AG09309 (cell line): ENCODE measurements around the gene IQCN.

Source experiments
- DNase-seq: peaks from one replicate; pipeline ENCODE4 v3.0.0-alpha.2; 2010; ENCODE audit warnings: low read depth
- H3K4me3 ChIP-seq: 2 replicates; pipeline ENCODE4 v1.5.1; 2011; ENCODE audit warnings: mild to moderate bottlenecking, low read depth, low read length, moderate library complexity; ENCODE audit not compliant: control insufficient read depth
- TF ChIP-seq, protein P1 (sequence below): IDR thresholded peaks from 2 replicates; pipeline ENCODE4 v1.5.1; 2011; ENCODE audit warnings: mild to moderate bottlenecking, low read depth, low read length, inconsistent platforms; ENCODE audit not compliant: insufficient read depth, control insufficient read depth; ENCODE audit errors: missing control alignments

IQCN gene

DNA sequence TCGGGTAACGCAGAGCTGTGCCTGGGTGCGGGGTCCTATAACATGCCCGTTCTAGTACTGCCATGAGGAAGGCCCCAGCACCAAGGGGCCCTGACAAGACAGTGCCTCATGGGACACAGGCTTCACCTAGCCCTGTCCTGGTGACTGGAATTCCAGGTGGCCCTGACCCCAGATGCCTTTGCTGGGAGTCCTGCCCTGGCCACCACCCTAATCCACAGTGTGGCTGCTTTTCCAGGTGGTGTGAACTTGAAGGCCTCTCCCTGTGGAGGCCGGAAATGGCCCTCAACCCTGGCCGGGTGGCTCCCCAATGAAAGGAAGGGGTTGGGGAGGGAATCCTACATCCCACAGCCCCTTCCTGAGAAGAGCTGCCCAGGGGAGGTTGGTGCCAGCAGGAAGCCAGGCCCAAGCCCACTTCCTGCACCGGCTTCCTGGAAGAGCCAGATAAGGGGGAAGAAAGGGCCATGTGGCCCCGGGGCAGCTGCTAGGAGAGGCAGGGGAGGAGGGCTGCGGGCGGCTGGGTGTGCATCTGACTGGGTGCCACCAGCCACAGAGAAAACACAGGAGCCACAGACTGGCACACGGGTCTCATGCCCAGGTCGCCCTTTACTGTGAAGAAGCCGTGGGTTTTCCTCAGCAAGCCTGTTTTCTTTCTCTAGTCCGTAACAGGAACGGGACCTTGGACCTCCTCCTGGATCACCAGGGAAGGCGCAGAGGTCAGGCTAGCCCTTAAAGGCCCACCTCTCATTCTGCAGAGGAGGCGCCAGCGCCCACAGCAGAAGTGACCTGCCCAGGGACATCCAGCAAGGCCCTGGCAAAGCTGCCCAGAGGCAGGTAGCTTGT is 43.9 kb upstream of the IQCN start:
- DNase-seq = no peak
- no peak overlapping the region for H3K4me3 ChIP-seq
- TF ChIP-seq, protein P1, sequence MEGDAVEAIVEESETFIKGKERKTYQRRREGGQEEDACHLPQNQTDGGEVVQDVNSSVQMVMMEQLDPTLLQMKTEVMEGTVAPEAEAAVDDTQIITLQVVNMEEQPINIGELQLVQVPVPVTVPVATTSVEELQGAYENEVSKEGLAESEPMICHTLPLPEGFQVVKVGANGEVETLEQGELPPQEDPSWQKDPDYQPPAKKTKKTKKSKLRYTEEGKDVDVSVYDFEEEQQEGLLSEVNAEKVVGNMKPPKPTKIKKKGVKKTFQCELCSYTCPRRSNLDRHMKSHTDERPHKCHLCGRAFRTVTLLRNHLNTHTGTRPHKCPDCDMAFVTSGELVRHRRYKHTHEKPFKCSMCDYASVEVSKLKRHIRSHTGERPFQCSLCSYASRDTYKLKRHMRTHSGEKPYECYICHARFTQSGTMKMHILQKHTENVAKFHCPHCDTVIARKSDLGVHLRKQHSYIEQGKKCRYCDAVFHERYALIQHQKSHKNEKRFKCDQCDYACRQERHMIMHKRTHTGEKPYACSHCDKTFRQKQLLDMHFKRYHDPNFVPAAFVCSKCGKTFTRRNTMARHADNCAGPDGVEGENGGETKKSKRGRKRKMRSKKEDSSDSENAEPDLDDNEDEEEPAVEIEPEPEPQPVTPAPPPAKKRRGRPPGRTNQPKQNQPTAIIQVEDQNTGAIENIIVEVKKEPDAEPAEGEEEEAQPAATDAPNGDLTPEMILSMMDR = no peak

DNA sequence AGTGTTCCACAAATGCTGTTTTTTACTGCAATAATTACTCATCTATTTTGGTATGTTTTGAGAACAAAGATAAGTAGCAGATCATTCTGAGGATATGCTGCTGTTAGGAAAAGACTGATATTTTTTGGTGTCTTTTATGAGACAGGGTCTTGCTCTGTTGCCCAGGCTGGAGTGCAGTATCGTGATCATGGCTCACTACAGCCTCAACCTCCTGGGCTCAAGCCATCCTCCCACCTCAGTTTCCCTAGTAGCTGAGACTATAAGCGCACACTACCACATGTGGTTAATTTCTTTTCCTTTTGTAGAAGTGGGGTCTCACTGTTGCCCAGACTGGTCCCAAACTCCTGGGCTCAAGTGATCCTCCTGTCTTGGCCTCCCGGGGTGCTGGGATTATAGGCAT is 39.1 kb upstream of the IQCN start:
- TF ChIP-seq, protein P1 = no peak
- H3K4me3 ChIP-seq = no peak overlapping the region
- no peak for DNase-seq

DNA sequence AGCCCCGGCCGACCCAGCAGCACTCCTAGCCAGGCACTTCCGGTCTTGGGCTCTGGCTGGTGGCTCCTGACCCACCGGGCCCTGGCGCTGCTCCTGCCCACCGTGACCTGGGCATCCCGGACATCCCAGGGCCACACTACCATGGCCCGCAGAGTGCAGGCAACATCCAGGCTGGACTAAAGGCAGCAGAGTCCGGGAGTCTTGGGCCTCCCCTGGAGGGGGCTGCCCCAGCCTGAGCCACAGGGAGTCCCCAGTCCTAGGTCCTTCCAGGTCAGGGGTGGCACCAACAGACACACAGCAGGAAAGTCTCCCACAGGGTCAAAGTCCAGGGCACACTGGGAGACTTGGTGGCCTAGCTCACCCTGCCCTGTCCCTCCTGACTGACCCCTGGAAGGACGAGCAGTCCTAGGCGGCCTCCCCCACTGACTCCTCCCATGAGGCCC is 37.9 kb upstream of the IQCN start:
- DNase-seq = no peak

DNA sequence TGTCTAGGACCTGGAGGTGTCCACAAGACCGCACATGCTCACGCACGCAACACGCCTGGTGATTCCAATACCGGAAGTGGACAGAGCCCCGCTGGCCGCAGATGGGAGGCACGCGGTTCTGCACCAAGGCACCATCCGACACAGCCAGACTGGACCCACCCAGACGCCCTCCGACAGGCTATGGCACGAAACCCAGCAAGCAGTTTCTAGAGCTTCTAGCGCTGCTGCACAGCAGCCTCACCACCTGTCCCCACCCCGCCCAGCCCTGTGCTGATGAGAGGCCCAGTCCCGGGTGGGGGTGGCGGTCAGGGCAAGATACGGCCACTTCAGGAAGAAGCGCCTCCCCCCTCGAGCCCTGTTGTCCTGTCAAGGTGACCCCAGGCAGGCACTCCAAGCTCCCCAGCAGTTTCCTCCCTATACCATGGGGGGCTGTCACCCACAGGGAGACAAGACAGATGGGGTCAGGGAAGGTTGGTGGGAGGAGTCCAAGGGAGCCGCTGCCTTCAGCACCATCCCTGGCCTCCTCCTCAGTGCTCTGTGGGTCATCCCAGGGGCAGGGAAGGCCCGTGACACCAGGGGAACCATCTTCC is 37.3 kb upstream of the IQCN start:
- TF ChIP-seq, protein P1 = no peak
- H3K4me3 ChIP-seq = no peak overlapping the region
- no peak for DNase-seq

More for the DNA sequence above, 37.9 kb upstream of the IQCN start:
- no peak overlapping the region for H3K4me3 ChIP-seq
- TF ChIP-seq, protein P1 = no peak

DNA sequence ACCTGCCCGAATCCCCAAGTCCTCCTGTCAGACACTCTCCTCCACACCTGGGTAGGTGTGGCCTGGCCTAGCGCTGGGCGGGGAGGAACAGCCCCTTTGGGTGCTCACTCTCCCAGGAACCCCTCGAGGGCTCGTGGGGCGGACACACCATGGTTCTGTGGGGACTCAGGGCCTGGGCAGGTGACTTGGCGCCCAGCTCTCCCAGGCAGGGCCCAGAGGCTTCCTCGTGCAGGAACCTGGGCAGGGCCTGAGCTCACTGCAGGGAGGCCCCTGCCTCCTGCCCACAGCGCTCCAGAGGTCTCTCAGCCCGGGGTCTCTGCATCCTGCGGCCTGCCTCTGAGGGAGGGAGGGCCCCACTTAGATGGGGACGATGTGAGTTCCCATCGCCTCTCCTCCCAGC is 36.7 kb upstream of the IQCN start:
- TF ChIP-seq, protein P1 = no peak
- no peak for DNase-seq
- H3K4me3 ChIP-seq = no peak overlapping the region

DNA sequence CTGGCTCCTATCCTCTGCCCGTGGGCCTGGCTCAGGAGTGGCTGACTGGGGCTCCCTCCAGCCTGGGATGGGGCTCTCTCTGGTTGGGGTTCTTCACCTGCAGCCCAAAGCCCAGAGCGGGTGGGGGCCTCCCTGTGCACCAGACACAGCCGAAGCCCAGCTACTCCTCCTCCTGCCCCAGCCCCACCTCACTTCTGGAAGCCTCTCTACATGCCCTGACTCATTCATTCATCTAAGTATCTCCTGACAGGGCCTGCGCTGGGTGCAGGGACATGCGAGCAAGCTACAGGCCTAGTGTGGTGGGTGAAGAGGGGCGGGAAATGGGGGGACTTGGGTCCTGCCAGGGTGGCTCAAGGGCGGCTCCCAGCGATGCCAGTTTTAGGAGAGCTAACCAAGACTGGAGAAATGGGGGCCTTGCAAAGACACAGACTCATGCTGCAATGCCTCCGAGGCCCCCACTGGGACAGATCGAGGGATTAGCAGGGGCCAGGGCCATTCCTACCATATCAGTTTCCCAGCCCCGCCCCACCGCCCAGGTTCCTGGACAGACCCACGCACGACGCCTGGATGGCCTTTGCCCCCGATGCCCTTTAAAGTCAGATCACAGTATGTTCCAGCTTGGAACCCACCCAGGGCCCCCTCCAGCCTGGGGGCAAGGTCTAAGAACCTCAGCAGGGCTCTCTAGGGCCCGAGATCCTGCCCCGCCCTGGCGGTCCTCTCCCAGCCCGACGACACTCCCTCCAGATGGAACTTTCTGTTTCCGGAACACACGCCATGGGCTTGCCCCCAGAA is 36.1 kb upstream of the IQCN start:
- no peak for DNase-seq
- TF ChIP-seq, protein P1 = no peak
- H3K4me3 ChIP-seq = no peak overlapping the region
